ENCODE measurements around the gene ALG8.
A peak's percentile ranks its signal among the peaks of the same experiment; 100 is the strongest.

Gene ALG8

GRCh38 chr11:78149646-78150045, 10.2 kb upstream of the ALG8 start:
- DNase-seq (no peak), ATAC-seq (replicated peaks) (no peak)
- no peak overlapping the region for H3K27ac Mint-ChIP-seq
- no peaks in the 10 kb centered on the region for H3K4me1 Mint-ChIP-seq (ENCODE audit: low read depth in 2 of 2)
- no peak overlapping the region for H3K4me3 Mint-ChIP-seq
- H3K36me3 Mint-ChIP-seq (ENCODE audit: insufficient read depth): peaks cover 3% of the 10 kb centered on the region
- no peaks in the 10 kb centered on the region for H3K9me3 Mint-ChIP-seq
- H3K27me3 Mint-ChIP-seq: no peaks in the 10 kb centered on the region

GRCh38 chr11:78147807-78148206, 8.4 kb upstream of the ALG8 start:
- Mint-ChIP-seq H3K4me3 (no peak overlapping the region), H3K9me3 (no peaks in the 10 kb centered on the region), H3K4me1 (ENCODE audit: low read depth in 2 of 2) (no peaks in the 10 kb centered on the region), H3K27me3 (no peaks in the 10 kb centered on the region), H3K36me3 (ENCODE audit: insufficient read depth) (peaks cover 3% of the 10 kb centered on the region), H3K27ac (no peak overlapping the region)
- DNase-seq (no peak), ATAC-seq (replicated peaks) (no peak)

- Mint-ChIP-seq H3K27me3 (no peaks in the 10 kb centered on the region), H3K36me3 (ENCODE audit: insufficient read depth) (peaks cover 2% of the 10 kb centered on the region), H3K4me3 (no peak overlapping the region), H3K4me1 (ENCODE audit: low read depth in 2 of 2) (peaks cover 0 to 6% of the 10 kb centered on the region in 2 donors), H3K9me3 (no peaks in the 10 kb centered on the region), H3K27ac (no peak overlapping the region)
- DNase-seq (no peak), ATAC-seq (replicated peaks) (no peak)
Observed at GRCh38 chr11:78145511-78146025, 6.1 kb upstream of the ALG8 start.

- no peak for ATAC-seq (replicated peaks)
- peaks cover 13 to 28% of the 10 kb centered on the region in 2 donors for H3K4me1 Mint-ChIP-seq (ENCODE audit: low read depth in 2 of 2)
- no peaks in the 10 kb centered on the region for H3K27me3 Mint-ChIP-seq
- no peak for DNase-seq
- peak overlapping the region; percentile 62 to 86 for H3K4me3 Mint-ChIP-seq
- no peak overlapping the region for H3K27ac Mint-ChIP-seq
- H3K36me3 Mint-ChIP-seq (ENCODE audit: insufficient read depth): peaks cover 6% of the 10 kb centered on the region
- no peaks in the 10 kb centered on the region for H3K9me3 Mint-ChIP-seq
Observed at GRCh38 chr11:78140392-78141077, 1.1 kb upstream of the ALG8 start.

GRCh38 chr11:78138694-78139421, 568 bp downstream of the ALG8 start:
- Mint-ChIP-seq H3K4me3 (peak overlapping the region; percentile 86 to 91), H3K4me1 (ENCODE audit: low read depth in 2 of 2) (peaks cover 13 to 28% of the 10 kb centered on the region in 2 donors), H3K27me3 (no peaks in the 10 kb centered on the region), H3K27ac (peak overlapping the region; percentile 85 to 92), H3K9me3 (no peaks in the 10 kb centered on the region), H3K36me3 (ENCODE audit: insufficient read depth) (peaks cover 12% of the 10 kb centered on the region)
- ATAC-seq (replicated peaks) (peak; percentile 44), DNase-seq (peak in 1 of 3 experiments; percentile 2)

- H3K4me1 Mint-ChIP-seq (ENCODE audit: low read depth in 2 of 2): peaks cover 13 to 28% of the 10 kb centered on the region in 2 donors
- peaks cover 12% of the 10 kb centered on the region for H3K36me3 Mint-ChIP-seq (ENCODE audit: insufficient read depth)
- peak overlapping the region; percentile 85 to 92 for H3K27ac Mint-ChIP-seq
- H3K4me3 Mint-ChIP-seq: peak overlapping the region; percentile 86 to 91
- DNase-seq (no peak), ATAC-seq (replicated peaks) (no peak)
- H3K27me3 Mint-ChIP-seq: no peaks in the 10 kb centered on the region
- no peaks in the 10 kb centered on the region for H3K9me3 Mint-ChIP-seq
Observed at GRCh38 chr11:78138291-78138690, 1.1 kb downstream of the ALG8 start.

- Mint-ChIP-seq H3K4me1 (ENCODE audit: low read depth in 2 of 2) (peaks cover 0 to 10% of the 10 kb centered on the region in 2 donors), H3K27ac (no peak overlapping the region), H3K4me3 (no peak overlapping the region), H3K9me3 (no peaks in the 10 kb centered on the region), H3K27me3 (no peaks in the 10 kb centered on the region), H3K36me3 (ENCODE audit: insufficient read depth) (peaks cover 6% of the 10 kb centered on the region)
- no peak for DNase-seq
- ATAC-seq (replicated peaks): no peak
Observed at GRCh38 chr11:78132475-78132874, 7.0 kb downstream of the ALG8 start.

GRCh38 chr11:78131956-78132355, 7.5 kb downstream of the ALG8 start:
- ATAC-seq (replicated peaks) (no peak), DNase-seq (no peak)
- H3K9me3 Mint-ChIP-seq: no peaks in the 10 kb centered on the region
- H3K4me1 Mint-ChIP-seq (ENCODE audit: low read depth in 2 of 2): peaks cover 0 to 10% of the 10 kb centered on the region in 2 donors
- H3K4me3 Mint-ChIP-seq: no peak overlapping the region
- peaks cover 6% of the 10 kb centered on the region for H3K36me3 Mint-ChIP-seq (ENCODE audit: insufficient read depth)
- H3K27me3 Mint-ChIP-seq: no peaks in the 10 kb centered on the region
- no peak overlapping the region for H3K27ac Mint-ChIP-seq

- no peak overlapping the region for H3K27ac Mint-ChIP-seq
- no peaks in the 10 kb centered on the region for H3K9me3 Mint-ChIP-seq
- H3K4me3 Mint-ChIP-seq: no peak overlapping the region
- H3K36me3 Mint-ChIP-seq (ENCODE audit: insufficient read depth): no peaks in the 10 kb centered on the region
- no peaks in the 10 kb centered on the region for H3K27me3 Mint-ChIP-seq
- DNase-seq (no peak), ATAC-seq (replicated peaks) (no peak)
- H3K4me1 Mint-ChIP-seq (ENCODE audit: low read depth in 2 of 2): peaks cover 0 to 8% of the 10 kb centered on the region in 2 donors
Observed at GRCh38 chr11:78127403-78127802, 12.0 kb downstream of the ALG8 start.

GRCh38 chr11:78112582-78113275, 26.7 kb downstream of the ALG8 start:
- Mint-ChIP-seq H3K27me3 (no peaks in the 10 kb centered on the region), H3K27ac (no peak overlapping the region), H3K4me1 (ENCODE audit: low read depth in 2 of 2) (no peaks in the 10 kb centered on the region), H3K4me3 (no peak overlapping the region), H3K9me3 (no peaks in the 10 kb centered on the region), H3K36me3 (ENCODE audit: insufficient read depth) (peaks cover 21% of the 10 kb centered on the region)
- no peak for DNase-seq
- no peak for ATAC-seq (replicated peaks)

- Mint-ChIP-seq H3K36me3 (ENCODE audit: insufficient read depth) (peaks cover 23% of the 10 kb centered on the region), H3K4me3 (no peak overlapping the region), H3K9me3 (no peaks in the 10 kb centered on the region), H3K27ac (no peak overlapping the region), H3K4me1 (ENCODE audit: low read depth in 2 of 2) (no peaks in the 10 kb centered on the region), H3K27me3 (no peaks in the 10 kb centered on the region)
- DNase-seq: no peak
- ATAC-seq (replicated peaks): no peak
Observed at GRCh38 chr11:78111298-78111697, 28.1 kb downstream of the ALG8 start.

- peak overlapping the region in 1 of 2 donors; percentile 5 for H3K27ac Mint-ChIP-seq
- H3K36me3 Mint-ChIP-seq (ENCODE audit: insufficient read depth): peaks cover 25% of the 10 kb centered on the region
- no peaks in the 10 kb centered on the region for H3K4me1 Mint-ChIP-seq (ENCODE audit: low read depth in 2 of 2)
- H3K9me3 Mint-ChIP-seq: no peaks in the 10 kb centered on the region
- DNase-seq (no peak), ATAC-seq (replicated peaks) (no peak)
- no peaks in the 10 kb centered on the region for H3K27me3 Mint-ChIP-seq
- H3K4me3 Mint-ChIP-seq: no peak overlapping the region
Observed at GRCh38 chr11:78110830-78111229, 28.6 kb downstream of the ALG8 start.

- DNase-seq (no peak), ATAC-seq (replicated peaks) (no peak)
- no peak overlapping the region for H3K4me3 Mint-ChIP-seq
- H3K4me1 Mint-ChIP-seq (ENCODE audit: low read depth in 2 of 2): no peaks in the 10 kb centered on the region
- H3K27ac Mint-ChIP-seq: peak overlapping the region in 1 of 2 donors; percentile 5
- peaks cover 25% of the 10 kb centered on the region for H3K36me3 Mint-ChIP-seq (ENCODE audit: insufficient read depth)
- H3K27me3 Mint-ChIP-seq: no peaks in the 10 kb centered on the region
- H3K9me3 Mint-ChIP-seq: no peaks in the 10 kb centered on the region
Observed at GRCh38 chr11:78110351-78110750, 29.1 kb downstream of the ALG8 start.

Measured in effector memory CD8-positive, alpha-beta T cell (primary cell).